Endodermal cell (in vitro differentiated cells): ENCODE measurements around the gene SYNE2. TPM values are rescaled to one million over a fixed set of nuclear protein-coding genes. Genes with fewer than 3 reads are reported as not detected.
A peak's percentile ranks its signal among the peaks of the same experiment; 100 is the strongest.

Source experiments
- DNase-seq: peaks from one replicate; pipeline ENCODE4 v3.0.0-alpha.2; 2017
- H3K27ac ChIP-seq: 2 replicates; pipeline ENCODE4 v1.5.1; 2013; ENCODE audit warnings: mild to moderate bottlenecking, low read depth, low read length, moderate library complexity
- H3K27me3 ChIP-seq: 2 replicates; pipeline ENCODE4 v1.6.1; 2013; ENCODE audit warnings: mild to moderate bottlenecking, low read length, moderate library complexity; ENCODE audit not compliant: insufficient read depth, control insufficient read depth, poor library complexity, severe bottlenecking
- H3K36me3 ChIP-seq: 2 replicates; pipeline ENCODE4 v1.7.0; 2013; ENCODE audit warnings: mild to moderate bottlenecking, low read length, moderate library complexity; ENCODE audit not compliant: control insufficient read depth, insufficient read depth
- H3K4me1 ChIP-seq: one replicate; pipeline ENCODE4 v1.7.0; 2013; ENCODE audit warnings: low read length; ENCODE audit not compliant: control insufficient read depth, insufficient read depth
- H3K4me3 ChIP-seq: 2 replicates; pipeline ENCODE4 v1.5.1; 2013; ENCODE audit warnings: mild to moderate bottlenecking, low read length, moderate library complexity
- H3K9ac ChIP-seq: 2 replicates; pipeline ENCODE4 v1.6.1; 2013; ENCODE audit warnings: mild to moderate bottlenecking, low read length, moderate library complexity; ENCODE audit not compliant: poor library complexity, severe bottlenecking; ENCODE audit errors: extremely low read depth
- H3K9me3 ChIP-seq: 2 replicates; pipeline ENCODE4 v1.6.1; 2013; ENCODE audit warnings: mild to moderate bottlenecking, low read length, moderate library complexity; ENCODE audit not compliant: control insufficient read depth
- H3K27ac Mint-ChIP-seq: 2 replicates; pipeline ENCODE4 v1.8.0; 2020; ENCODE audit warnings: mixed read lengths
- H3K27me3 Mint-ChIP-seq: 2 replicates; pipeline ENCODE4 v1.8.0; 2021; ENCODE audit warnings: mild to moderate bottlenecking, mixed read lengths; ENCODE audit not compliant: insufficient read depth
- H3K36me3 Mint-ChIP-seq: 2 replicates; pipeline ENCODE4 v1.8.0; 2020; ENCODE audit warnings: low read depth, mixed read lengths
- H3K4me1 Mint-ChIP-seq: 2 replicates; pipeline ENCODE4 v1.8.0; 2020; ENCODE audit warnings: mixed read lengths
- H3K4me3 Mint-ChIP-seq: 2 replicates; pipeline ENCODE4 v1.8.0; 2020; ENCODE audit warnings: mild to moderate bottlenecking, moderate library complexity, mixed read lengths
- H3K9me3 Mint-ChIP-seq: 2 replicates; pipeline ENCODE4 v1.8.0; 2020; ENCODE audit warnings: mild to moderate bottlenecking, mixed read lengths
- CTCF ChIP-seq: fragments of 200-600 bp; sonication (generic); conservative IDR thresholded peaks from 2 replicates; pipeline ENCODE4 v1.5.0; 2021; ENCODE audit warnings: antibody characterized with exemption, mild to moderate bottlenecking
- WGBS, 2 experiments: methylation state at CpG; one replicate each; pipeline versions ENCODE4 v1.1.5 to v1.1.7; 2013; ENCODE audit warnings: missing lambda C conversion rate in 2 of 2, mixed read lengths in 1 of 2; ENCODE audit not compliant: insufficient coverage in 1 of 2, insufficient read length in 1 of 2; 5-methylcytosine and 5-hydroxymethylcytosine counted together
- total RNA-seq, 2 donors: library from RNA; stranded (reverse); fragmentation: NEBNext Ultra II Directional in 1 of 2; extraction: Animal tissue kit (Norgen Biotek cat#: 25700) in 1 of 2; gene quantifications; 2 replicates in 1 of 2; 3 replicates in 1 of 2; pipeline ENCODE4 v1.2.1, GENCODE V29; 2021

The SYNE2 gene
- total RNA-seq, 2 donors from 2014 or later = 65.8 to 70.0 TPM

- Histone ChIP-seq H3K9ac (no peak overlapping the region), H3K9me3 (no peaks in the 10 kb centered on the region), H3K36me3 (peaks cover 5% of the 10 kb centered on the region), H3K4me3 (no peak overlapping the region), H3K27ac (no peak overlapping the region), H3K4me1 (no peaks in the 10 kb centered on the region), H3K27me3 (no peaks in the 10 kb centered on the region)
- no peak overlapping the region for H3K4me3 Mint-ChIP-seq
- H3K27ac Mint-ChIP-seq = no peak overlapping the region
- H3K4me1 Mint-ChIP-seq = peaks cover 2% of the 10 kb centered on the region
- H3K27me3 Mint-ChIP-seq = no peaks in the 10 kb centered on the region
- peaks cover 29% of the 10 kb centered on the region for H3K36me3 Mint-ChIP-seq
- no peaks in the 10 kb centered on the region for H3K9me3 Mint-ChIP-seq
- DNase-seq = no peak
- no peak for TF ChIP-seq CTCF
- WGBS, 2 experiments = 100% methylated on average over 1 to 2 of the region's 2 CpGs
These were observed 266.1 kb downstream of the SYNE2 start for GRCh38 chr14:64118892-64119291.

GRCh38 chr14:64119500-64119899 is 266.7 kb downstream of the SYNE2 start:
- WGBS, 2 experiments = 98 to 100% methylated on average over 1 to 2 of the region's 2 CpGs
- Mint-ChIP-seq H3K27me3 (no peaks in the 10 kb centered on the region), H3K4me1 (no peaks in the 10 kb centered on the region), H3K9me3 (no peaks in the 10 kb centered on the region), H3K27ac (peak overlapping the region; percentile 4), H3K36me3 (peaks cover 29% of the 10 kb centered on the region), H3K4me3 (no peak overlapping the region)
- Histone ChIP-seq H3K36me3 (peaks cover 5% of the 10 kb centered on the region), H3K9ac (no peak overlapping the region), H3K4me1 (no peaks in the 10 kb centered on the region), H3K27me3 (no peaks in the 10 kb centered on the region), H3K9me3 (no peaks in the 10 kb centered on the region), H3K4me3 (no peak overlapping the region), H3K27ac (no peak overlapping the region)
- TF ChIP-seq CTCF = no peak
- no peak for DNase-seq

GRCh38 chr14:64119980-64120379 is 267.2 kb downstream of the SYNE2 start:
- no peaks in the 10 kb centered on the region for H3K9me3 ChIP-seq
- DNase-seq = no peak
- Mint-ChIP-seq H3K27ac (no peak overlapping the region), H3K27me3 (no peaks in the 10 kb centered on the region), H3K36me3 (peaks cover 28% of the 10 kb centered on the region), H3K4me1 (no peaks in the 10 kb centered on the region), H3K9me3 (no peaks in the 10 kb centered on the region), H3K4me3 (no peak overlapping the region)
- no peak overlapping the region for H3K4me3 ChIP-seq
- H3K4me1 ChIP-seq = no peaks in the 10 kb centered on the region
- peaks cover 6% of the 10 kb centered on the region for H3K36me3 ChIP-seq
- H3K27me3 ChIP-seq = no peaks in the 10 kb centered on the region
- no peak overlapping the region for H3K27ac ChIP-seq
- TF ChIP-seq CTCF = no peak
- no peak overlapping the region for H3K9ac ChIP-seq
